Thoracic aorta (tissue), 2 donors: ENCODE results near the gene HCFC1. TPM values are rescaled to one million over a fixed set of nuclear protein-coding genes. Genes with fewer than 3 reads are reported as not detected.

Experiments used
- ATAC-seq: fragments of 150-250 bp; one replicate; pipeline ENCODE4 v1.8.0; 2017; ENCODE audit warnings: low read depth; ENCODE audit not compliant: insufficient number of reproducible peaks, low FRiP score
- DNase-seq: peaks from one replicate; pipeline ENCODE4 v3.0.0-alpha.2; 2020; ENCODE audit warnings: low spot score
- H3K27ac ChIP-seq, 2 donors: fragments of 200-600 bp; sonication (generic); 1 replicate in 1 of 2; 2 replicates in 1 of 2; pipeline ENCODE4 v1.5.1; 2016; ENCODE audit warnings: mild to moderate bottlenecking in 2 of 2, moderate library complexity in 2 of 2
- H3K27me3 ChIP-seq: fragments of 200-600 bp; sonication (generic); replicated peaks from 2 replicates; pipeline ENCODE4 v1.6.0; 2016; ENCODE audit warnings: mild to moderate bottlenecking; ENCODE audit not compliant: insufficient read depth
- H3K36me3 ChIP-seq: fragments of 200-600 bp; sonication (generic); one replicate; pipeline ENCODE4 v1.5.1; 2016
- H3K4me1 ChIP-seq, 2 donors: fragments of 200-600 bp; sonication (generic); 1 replicate in 1 of 2; 2 replicates in 1 of 2; pipeline versions ENCODE4 v1.5.1 to v1.6.0; 2016; ENCODE audit warnings: low read depth in 2 of 2, mild to moderate bottlenecking in 1 of 2; ENCODE audit not compliant: control insufficient read depth in 1 of 2
- H3K4me3 ChIP-seq: fragments of 200-600 bp; sonication (generic); 2 replicates; pipeline ENCODE4 v1.5.1; 2016; ENCODE audit warnings: mild to moderate bottlenecking
- H3K9me3 ChIP-seq: fragments of 200-600 bp; sonication (generic); 2 replicates; pipeline ENCODE4 v1.5.1; 2016
- CTCF ChIP-seq: fragments of 200-600 bp; sonication (generic); IDR thresholded peaks from one replicate; pipeline ENCODE4 v1.5.1; 2019; ENCODE audit warnings: antibody characterized with exemption
- total RNA-seq, 2 donors: library from RNA; depleted of rRNA; stranded (reverse); fragments of >200 nt; gene quantifications; one replicate each; pipeline versions ENCODE4 v1.1.0 to v1.2.3, GENCODE V29; 2016

The HCFC1 gene
- total RNA-seq, 2 donors from 2014 or later: 51.6 to 58.9 TPM

DNA sequence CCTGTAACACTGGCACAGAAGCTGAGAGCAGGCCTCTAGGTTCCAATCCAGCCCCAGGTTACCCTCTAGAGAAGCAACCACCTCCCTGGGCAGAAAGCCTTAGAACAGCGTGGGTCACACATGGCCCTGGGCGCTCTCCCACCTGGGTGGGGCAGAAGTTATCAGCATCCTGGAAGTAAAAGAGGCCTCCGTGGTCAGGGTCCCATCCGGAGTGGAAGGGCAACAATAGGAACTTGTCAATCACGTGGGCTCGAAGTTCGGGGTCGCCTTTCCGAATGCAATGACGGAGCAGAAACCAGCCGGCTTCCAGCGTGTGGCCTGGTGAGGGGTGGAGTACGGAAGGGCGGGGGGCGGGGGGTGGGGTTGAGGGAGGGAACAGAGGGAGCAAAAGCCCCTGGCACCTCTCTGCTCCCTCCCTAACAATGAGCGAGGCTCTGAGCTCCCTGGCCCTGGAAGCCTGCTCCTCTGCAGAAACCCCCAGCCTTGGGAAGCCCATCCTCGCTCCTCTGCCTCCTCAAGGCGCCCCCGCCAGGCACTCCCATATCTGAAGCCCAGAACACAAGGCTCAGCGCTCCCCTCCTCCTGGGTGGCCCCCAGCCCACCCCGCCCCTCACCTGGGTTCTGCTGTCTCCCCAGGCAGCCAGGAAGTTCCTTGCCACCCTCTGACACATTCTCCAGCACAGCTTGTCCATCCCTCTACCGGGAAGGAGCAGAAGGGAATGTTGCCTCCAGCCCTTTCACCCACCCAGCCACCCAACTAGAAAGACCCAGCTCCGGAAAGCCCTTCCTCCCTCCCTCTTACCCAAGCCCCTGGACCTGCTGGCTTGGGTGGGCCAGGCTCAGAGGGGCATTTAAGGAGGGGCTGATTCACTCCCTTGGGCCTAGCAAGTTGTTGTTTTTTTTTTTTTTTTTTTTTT lies 30.0 kb downstream of the HCFC1 start:
- no peaks in the 10 kb centered on the region for H3K36me3 ChIP-seq
- no peak for TF ChIP-seq CTCF
- no peak overlapping the region for H3K27ac ChIP-seq
- no peaks in the 10 kb centered on the region for H3K9me3 ChIP-seq
- no peaks in the 10 kb centered on the region for H3K27me3 ChIP-seq
- H3K4me1 ChIP-seq: no peaks in the 10 kb centered on the region
- H3K4me3 ChIP-seq: no peak overlapping the region
- DNase-seq: no peak
- ATAC-seq: no peak

- no peak for DNase-seq
- no peak overlapping the region for H3K27ac ChIP-seq
- no peaks in the 10 kb centered on the region for H3K36me3 ChIP-seq
- H3K27me3 ChIP-seq: no peaks in the 10 kb centered on the region
- TF ChIP-seq CTCF: no peak
- peaks cover 0 to 5% of the 10 kb centered on the region in 2 donors for H3K4me1 ChIP-seq
- no peak for ATAC-seq
- H3K9me3 ChIP-seq: no peaks in the 10 kb centered on the region
- no peak overlapping the region for H3K4me3 ChIP-seq
Observed at GRCh38 chrX:153939573-153939972, 32.0 kb downstream of the HCFC1 start.

DNA sequence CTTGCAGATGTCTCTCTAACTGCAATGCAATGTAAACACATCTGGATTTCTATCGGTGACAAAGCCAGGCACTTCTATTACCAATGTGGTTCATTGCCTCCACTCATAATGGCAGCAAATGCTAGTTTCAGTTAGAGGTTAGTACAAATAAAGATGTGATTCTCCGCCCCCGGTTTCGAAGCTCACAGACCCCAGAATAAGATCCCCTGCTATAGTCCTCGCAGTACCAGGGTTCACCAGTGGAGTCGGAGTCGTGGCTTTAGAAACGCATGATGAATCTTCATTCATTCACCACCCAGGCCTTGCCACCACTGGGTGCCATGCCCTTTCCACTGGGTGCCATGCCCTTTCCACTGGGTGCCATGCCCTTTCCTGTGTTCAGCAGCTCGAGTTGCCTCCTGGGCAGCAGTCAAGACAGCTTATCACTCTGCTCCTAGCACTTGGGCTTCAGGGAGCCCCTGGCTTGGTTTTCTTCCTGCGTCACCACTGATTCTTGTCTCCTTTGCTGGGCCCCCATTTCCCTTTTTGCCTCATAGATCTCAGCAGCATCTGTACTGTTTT lies 33.3 kb downstream of the HCFC1 start:
- Histone ChIP-seq H3K36me3 (no peaks in the 10 kb centered on the region), H3K9me3 (no peaks in the 10 kb centered on the region), H3K4me3 (no peak overlapping the region), H3K27ac (no peak overlapping the region), H3K27me3 (no peaks in the 10 kb centered on the region), H3K4me1 (peaks cover 3 to 14% of the 10 kb centered on the region in 2 donors)
- ATAC-seq: no peak
- no peak for DNase-seq
- TF ChIP-seq CTCF: no peak

DNA sequence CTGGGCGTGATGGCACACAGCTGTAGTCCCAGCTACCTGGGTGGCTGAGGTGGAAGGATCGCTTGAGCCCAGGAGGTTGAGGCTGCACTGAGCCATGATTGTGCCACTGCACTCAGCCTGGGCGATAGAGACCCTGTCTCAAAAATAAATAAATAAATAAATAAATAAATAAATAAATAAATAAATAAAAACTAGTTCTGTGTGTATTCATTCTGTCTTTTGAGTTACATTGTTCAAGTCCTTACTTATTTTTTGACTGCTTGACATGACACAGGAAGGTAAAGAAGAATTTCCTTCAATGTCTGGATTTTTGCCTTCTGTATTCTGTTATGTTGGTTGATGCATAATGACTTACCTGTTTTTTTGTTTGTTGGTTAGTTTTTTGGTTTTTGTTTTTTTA lies 34.6 kb downstream of the HCFC1 start:
- TF ChIP-seq CTCF: no peak
- Histone ChIP-seq H3K36me3 (no peaks in the 10 kb centered on the region), H3K27ac (no peak overlapping the region), H3K27me3 (no peaks in the 10 kb centered on the region), H3K4me1 (peaks cover 3 to 14% of the 10 kb centered on the region in 2 donors), H3K9me3 (no peaks in the 10 kb centered on the region), H3K4me3 (no peak overlapping the region)
- no peak for DNase-seq
- ATAC-seq: no peak

DNA sequence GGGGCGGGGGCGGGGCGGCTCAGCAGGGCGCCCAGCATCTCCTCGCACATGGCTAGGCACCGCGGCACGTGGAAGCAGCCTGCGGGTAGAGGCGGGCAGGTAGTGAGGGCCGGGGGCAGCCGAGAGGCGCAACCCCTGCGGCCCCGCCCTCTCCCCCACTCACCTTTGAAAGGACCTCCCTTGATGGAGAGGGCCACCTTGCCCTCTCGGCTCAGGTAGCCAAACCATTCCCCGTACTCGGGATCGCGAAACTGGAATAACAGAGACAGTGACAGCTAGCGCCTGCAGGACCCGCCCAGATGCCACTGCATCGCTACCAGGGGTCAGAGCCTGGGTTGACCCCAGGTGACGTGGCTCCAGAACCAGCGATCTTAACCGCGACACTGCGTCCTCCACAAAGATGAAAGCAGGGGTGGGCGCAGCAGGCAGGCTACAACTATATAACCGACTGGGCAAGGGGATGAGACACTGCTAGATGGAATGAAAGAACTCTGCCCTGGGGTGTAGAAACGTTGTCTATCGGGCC lies 36.2 kb downstream of the HCFC1 start:
- peak overlapping the region; percentile 77 for H3K4me3 ChIP-seq
- peaks cover 3 to 14% of the 10 kb centered on the region in 2 donors for H3K4me1 ChIP-seq
- no peak for TF ChIP-seq CTCF
- ATAC-seq: no peak
- no peaks in the 10 kb centered on the region for H3K9me3 ChIP-seq
- H3K27me3 ChIP-seq: no peaks in the 10 kb centered on the region
- peaks cover 6% of the 10 kb centered on the region for H3K36me3 ChIP-seq
- no peak overlapping the region for H3K27ac ChIP-seq
- no peak for DNase-seq
